BE2C (cell line): ENCODE measurements around the gene FAM234A.

Source experiments
- DNase-seq: peaks from one replicate; pipeline ENCODE4 v3.0.0-alpha.2; 2020
- H3K27me3 ChIP-seq: fragments of 250-450 bp; sonication (Bioruptor Pico); 2 replicates; pipeline ENCODE4 v1.5.1; 2020; ENCODE audit warnings: mild to moderate bottlenecking
- H3K36me3 ChIP-seq: fragments of 250-450 bp; sonication (Bioruptor Pico); 2 replicates; pipeline ENCODE4 v1.5.1; 2020; ENCODE audit warnings: mild to moderate bottlenecking
- H3K4me1 ChIP-seq: fragments of 250-450 bp; sonication (Bioruptor Pico); 2 replicates; pipeline ENCODE4 v1.5.1; 2020
- H3K4me3 ChIP-seq: 2 replicates; pipeline ENCODE4 v1.5.1; 2011; ENCODE audit warnings: low read depth, low read length
- H3K9me3 ChIP-seq: fragments of 250-450 bp; sonication (Bioruptor Pico); 2 replicates; pipeline ENCODE4 v1.5.1; 2020
- TF ChIP-seq, protein P1 (sequence below): IDR thresholded peaks from 2 replicates; pipeline ENCODE4 v1.5.1; 2012; ENCODE audit warnings: mild to moderate bottlenecking, low read depth, low read length

Gene FAM234A

DNA sequence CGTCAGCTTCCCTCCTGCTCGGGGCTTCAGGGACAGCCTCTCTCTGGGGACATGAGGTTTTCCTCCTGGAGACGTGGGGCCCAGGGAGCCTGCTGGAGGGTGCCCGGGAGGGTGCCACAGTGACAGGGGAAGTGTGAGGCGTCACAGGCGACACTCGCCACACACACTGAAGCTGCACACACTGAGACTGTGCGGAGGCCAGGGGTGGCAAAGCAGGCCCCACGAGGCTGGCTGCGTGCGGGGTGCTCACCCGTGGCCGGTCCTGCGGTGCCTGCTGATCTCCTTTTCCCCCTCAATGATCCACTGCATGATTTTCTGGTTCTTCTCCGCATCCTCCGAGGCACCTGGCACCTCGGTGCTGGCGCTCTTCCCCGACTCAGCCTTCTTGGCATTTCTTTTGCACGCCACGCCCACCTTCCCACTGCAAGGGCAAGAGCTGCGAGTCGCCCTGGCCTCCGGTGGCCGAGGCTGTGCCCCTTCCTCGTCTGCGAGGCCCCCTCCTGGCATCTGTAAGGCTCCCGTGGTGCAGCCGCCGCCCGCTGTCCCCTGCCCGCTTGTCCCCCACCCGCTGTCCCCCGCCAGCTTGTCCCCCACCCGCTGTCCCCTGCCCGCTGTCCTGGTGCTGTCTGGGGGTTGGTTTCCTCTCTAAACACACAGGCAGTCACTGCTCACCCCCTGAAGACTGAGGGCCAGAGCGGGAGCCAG, 62.3 kb downstream of the FAM234A start:
- DNase-seq: no peak
- no peaks in the 10 kb centered on the region for H3K27me3 ChIP-seq
- H3K9me3 ChIP-seq: no peaks in the 10 kb centered on the region
- H3K4me3 ChIP-seq: no peak overlapping the region
- H3K36me3 ChIP-seq: no peaks in the 10 kb centered on the region; the same call in none of the 2 replicates
- H3K4me1 ChIP-seq: no peaks in the 10 kb centered on the region
- TF ChIP-seq, protein P1, sequence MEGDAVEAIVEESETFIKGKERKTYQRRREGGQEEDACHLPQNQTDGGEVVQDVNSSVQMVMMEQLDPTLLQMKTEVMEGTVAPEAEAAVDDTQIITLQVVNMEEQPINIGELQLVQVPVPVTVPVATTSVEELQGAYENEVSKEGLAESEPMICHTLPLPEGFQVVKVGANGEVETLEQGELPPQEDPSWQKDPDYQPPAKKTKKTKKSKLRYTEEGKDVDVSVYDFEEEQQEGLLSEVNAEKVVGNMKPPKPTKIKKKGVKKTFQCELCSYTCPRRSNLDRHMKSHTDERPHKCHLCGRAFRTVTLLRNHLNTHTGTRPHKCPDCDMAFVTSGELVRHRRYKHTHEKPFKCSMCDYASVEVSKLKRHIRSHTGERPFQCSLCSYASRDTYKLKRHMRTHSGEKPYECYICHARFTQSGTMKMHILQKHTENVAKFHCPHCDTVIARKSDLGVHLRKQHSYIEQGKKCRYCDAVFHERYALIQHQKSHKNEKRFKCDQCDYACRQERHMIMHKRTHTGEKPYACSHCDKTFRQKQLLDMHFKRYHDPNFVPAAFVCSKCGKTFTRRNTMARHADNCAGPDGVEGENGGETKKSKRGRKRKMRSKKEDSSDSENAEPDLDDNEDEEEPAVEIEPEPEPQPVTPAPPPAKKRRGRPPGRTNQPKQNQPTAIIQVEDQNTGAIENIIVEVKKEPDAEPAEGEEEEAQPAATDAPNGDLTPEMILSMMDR: no peak

DNA sequence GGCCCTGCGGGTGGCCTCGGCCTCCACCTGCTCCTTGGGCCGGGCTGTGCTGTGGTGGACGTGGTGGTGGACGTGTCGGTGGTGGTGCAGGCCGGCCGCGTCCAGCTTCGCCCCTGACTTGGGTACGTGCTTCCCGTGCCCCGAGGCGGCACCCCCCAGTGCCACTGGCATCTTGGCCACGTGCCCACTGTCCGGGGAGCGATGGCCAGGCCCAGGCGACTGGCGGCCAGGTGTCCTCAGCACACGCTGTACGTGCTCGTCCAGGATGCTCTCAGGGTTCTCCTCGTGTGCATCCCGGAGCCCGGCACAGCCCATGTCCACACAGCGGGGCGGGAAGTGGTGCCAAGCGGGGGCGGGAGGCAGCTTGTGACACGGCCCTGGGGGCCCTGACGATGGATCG, 63.2 kb downstream of the FAM234A start:
- Histone ChIP-seq H3K36me3 (no peaks in the 10 kb centered on the region; the same call in 1 of the 2 replicates), H3K4me1 (no peaks in the 10 kb centered on the region), H3K4me3 (no peak overlapping the region), H3K9me3 (no peaks in the 10 kb centered on the region), H3K27me3 (no peaks in the 10 kb centered on the region)
- DNase-seq: no peak
- TF ChIP-seq, protein P1: no peak

DNA sequence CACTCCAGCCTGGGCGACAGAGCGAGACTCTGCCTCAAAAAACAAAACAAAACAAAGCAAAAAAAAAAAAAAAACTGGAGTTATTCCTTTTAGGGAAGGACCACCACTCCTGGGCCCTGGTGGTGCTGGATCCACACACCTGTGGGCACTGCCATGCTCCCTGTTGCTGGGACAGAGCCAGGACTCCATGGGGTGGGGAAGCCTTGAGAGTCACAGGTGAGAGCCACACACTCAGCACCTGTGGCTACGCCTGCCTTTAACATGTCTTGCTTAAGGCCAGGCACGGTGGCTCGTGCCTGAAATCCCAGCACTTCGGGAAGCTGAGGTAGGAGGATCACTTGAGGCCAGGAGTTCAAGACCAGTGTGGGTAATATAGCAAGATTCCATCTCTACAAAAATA, 66.6 kb downstream of the FAM234A start:
- Histone ChIP-seq H3K27me3 (no peaks in the 10 kb centered on the region), H3K36me3 (no peaks in the 10 kb centered on the region; the same call in 1 of the 2 replicates), H3K9me3 (no peaks in the 10 kb centered on the region), H3K4me3 (no peak overlapping the region), H3K4me1 (no peaks in the 10 kb centered on the region)
- TF ChIP-seq, protein P1: no peak
- DNase-seq: no peak

DNA sequence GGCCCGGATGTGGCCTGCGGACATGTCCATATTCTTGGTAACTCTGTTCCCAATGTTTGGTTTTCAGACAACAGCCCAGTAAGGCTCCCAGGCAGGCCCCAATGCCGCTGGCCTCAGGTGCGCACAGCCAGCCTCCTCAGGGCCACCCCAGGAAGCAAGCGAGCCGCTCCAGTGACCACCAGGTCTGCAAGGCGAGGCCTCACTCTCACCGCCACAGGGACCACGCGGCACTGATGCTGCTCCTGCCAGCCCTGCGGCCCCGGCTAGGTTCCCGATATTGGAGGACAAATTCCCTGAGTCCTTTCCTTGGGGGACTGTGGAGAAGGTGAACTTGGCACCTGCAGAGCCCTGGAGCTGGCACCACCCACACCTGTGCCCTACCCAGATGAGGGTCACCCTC, 67.3 kb downstream of the FAM234A start:
- TF ChIP-seq, protein P1: no peak
- H3K9me3 ChIP-seq: no peaks in the 10 kb centered on the region
- no peaks in the 10 kb centered on the region; the same call in 1 of the 2 replicates for H3K36me3 ChIP-seq
- DNase-seq: no peak
- H3K4me3 ChIP-seq: no peak overlapping the region
- H3K27me3 ChIP-seq: no peaks in the 10 kb centered on the region
- H3K4me1 ChIP-seq: no peaks in the 10 kb centered on the region

DNA sequence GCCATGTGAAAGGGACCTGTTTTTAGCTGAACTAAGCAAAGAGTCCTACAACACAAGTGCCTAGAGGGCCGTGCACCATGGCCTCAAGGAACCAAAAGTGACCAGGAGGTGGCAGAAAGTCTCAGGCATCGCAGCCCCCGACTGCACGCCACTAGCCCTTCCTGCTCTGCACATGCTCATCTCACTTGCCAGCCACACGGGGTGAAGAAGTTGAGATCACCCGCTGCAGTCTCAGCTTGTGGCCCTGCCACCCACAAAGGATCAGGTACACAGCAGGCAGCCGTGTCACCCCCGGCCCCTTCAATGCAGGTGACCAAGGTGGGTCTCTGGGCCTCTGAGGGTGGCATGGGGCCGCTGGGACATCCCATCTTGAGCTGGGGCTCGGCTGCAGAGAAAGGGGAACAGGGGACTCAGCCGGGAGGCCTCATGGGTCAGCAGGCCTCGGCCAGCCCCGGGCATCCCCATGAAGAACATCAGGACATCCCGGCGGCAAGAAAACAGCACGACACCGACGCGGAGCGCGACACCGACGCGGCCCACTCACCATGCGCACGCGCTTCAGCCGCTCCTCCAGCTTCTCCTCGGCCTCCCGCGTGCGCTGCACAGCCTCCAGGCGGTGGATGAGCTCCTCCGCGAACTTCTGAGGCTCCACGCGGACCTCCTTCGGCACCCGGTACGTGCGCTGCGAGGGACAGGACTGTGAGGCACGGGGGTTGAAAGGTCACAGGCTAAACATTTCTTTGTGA, 69.3 kb downstream of the FAM234A start:
- Histone ChIP-seq H3K4me1 (no peaks in the 10 kb centered on the region), H3K36me3 (no peaks in the 10 kb centered on the region; the same call in 1 of the 2 replicates), H3K4me3 (no peak overlapping the region), H3K9me3 (no peaks in the 10 kb centered on the region), H3K27me3 (no peaks in the 10 kb centered on the region)
- no peak for DNase-seq
- TF ChIP-seq, protein P1: peak; percentile 22; the same call in 1 of the 2 replicates
